Brain pericyte (primary cell): ENCODE measurements around the gene SPATA3.
"Not testable (repeated sequence)": the region's sequence is repeated elsewhere in the genome, so short reads cannot be mapped to it uniquely, and the experiment has no call there.

Experiments
- DNase-seq: peaks from one replicate; pipeline ENCODE4 v3.0.0-alpha.2; 2012; ENCODE audit warnings: low read depth, low spot score

The SPATA3 gene

GRCh38 chr2:230968314-230968713, 27.6 kb upstream of the SPATA3 start:
- DNase-seq = not testable (repeated sequence)

- no peak for DNase-seq
Observed at GRCh38 chr2:230968921-230969658, 26.8 kb upstream of the SPATA3 start.

- no peak for DNase-seq
Observed at GRCh38 chr2:230969659-230970015, 26.3 kb upstream of the SPATA3 start.

GRCh38 chr2:230972046-230972445, 23.9 kb upstream of the SPATA3 start:
- DNase-seq = no peak

- peak; percentile 25 for DNase-seq
Observed at GRCh38 chr2:230974096-230974913, 21.6 kb upstream of the SPATA3 start.

GRCh38 chr2:230975927-230976326, 20.0 kb upstream of the SPATA3 start:
- no peak for DNase-seq

- DNase-seq = no peak
Observed at GRCh38 chr2:230976671-230977171, 19.2 kb upstream of the SPATA3 start.

GRCh38 chr2:230980468-230980867, 15.5 kb upstream of the SPATA3 start:
- DNase-seq = no peak

- no peak for DNase-seq
Observed at GRCh38 chr2:230981704-230982103, 14.2 kb upstream of the SPATA3 start.

GRCh38 chr2:230982126-230982525, 13.8 kb upstream of the SPATA3 start:
- no peak for DNase-seq

- no peak for DNase-seq
Observed at GRCh38 chr2:230982528-230982927, 13.4 kb upstream of the SPATA3 start.

- no peak for DNase-seq
Observed at GRCh38 chr2:230983566-230983965, 12.4 kb upstream of the SPATA3 start.

GRCh38 chr2:230984393-230985220, 11.3 kb upstream of the SPATA3 start:
- DNase-seq = no peak

- DNase-seq = no peak
Observed at GRCh38 chr2:230985519-230986231, 10.2 kb upstream of the SPATA3 start.

- no peak for DNase-seq
Observed at GRCh38 chr2:230986520-230987136, 9.3 kb upstream of the SPATA3 start.

GRCh38 chr2:230987137-230988020, 8.5 kb upstream of the SPATA3 start:
- no peak for DNase-seq

GRCh38 chr2:230989731-230990130, 6.2 kb upstream of the SPATA3 start:
- no peak for DNase-seq

GRCh38 chr2:230990131-230990898, 5.6 kb upstream of the SPATA3 start:
- DNase-seq = no peak

GRCh38 chr2:230990899-230991150, 5.1 kb upstream of the SPATA3 start:
- no peak for DNase-seq
